Lower leg skin (tissue), 3 donors: Measurements from ENCODE around the gene SPDYE17.
"Not testable (repeated sequence)": the region's sequence is repeated elsewhere in the genome, so short reads cannot be mapped to it uniquely, and the experiment has no call there.

ENCODE experiments used
- CTCF ChIP-seq, 3 donors: fragments of 450-650 bp; IDR thresholded peaks; one replicate each; pipeline ENCODE4 v1.5.1; 2016; ENCODE audit warnings: antibody characterized with exemption in 3 of 3, mild to moderate bottlenecking in 3 of 3, moderate library complexity in 2 of 3
- POLR2A ChIP-seq, 2 donors: fragments of 450-650 bp; IDR thresholded peaks; one replicate each; pipeline ENCODE4 v1.6.1; 2016 to 2017; ENCODE audit warnings: antibody characterized with exemption in 2 of 2, mild to moderate bottlenecking in 1 of 2, moderate library complexity in 1 of 2

- not testable (repeated sequence) for TF ChIP-seq CTCF, POLR2A (IDR thresholded peaks at IDR 0.05)
These were observed 46.0 kb downstream of the SPDYE17 start for GRCh38 chr7:76985924-76986717.
